B cell (primary cell): ENCODE results near the gene CCL25.

Experiments
- CTCF ChIP-seq: fragments of 200-600 bp; IDR thresholded peaks from one replicate; pipeline ENCODE4 v1.8.0; 2022; ENCODE audit warnings: antibody characterized with exemption, mild to moderate bottlenecking
- EZH2 ChIP-seq: IDR thresholded peaks from 2 replicates; pipeline ENCODE4 v1.6.1; 2012; ENCODE audit warnings: borderline replicate concordance, low read depth, mild to moderate bottlenecking, moderate library complexity, low read length; ENCODE audit not compliant: insufficient read depth, poor library complexity, severe bottlenecking

DNA sequence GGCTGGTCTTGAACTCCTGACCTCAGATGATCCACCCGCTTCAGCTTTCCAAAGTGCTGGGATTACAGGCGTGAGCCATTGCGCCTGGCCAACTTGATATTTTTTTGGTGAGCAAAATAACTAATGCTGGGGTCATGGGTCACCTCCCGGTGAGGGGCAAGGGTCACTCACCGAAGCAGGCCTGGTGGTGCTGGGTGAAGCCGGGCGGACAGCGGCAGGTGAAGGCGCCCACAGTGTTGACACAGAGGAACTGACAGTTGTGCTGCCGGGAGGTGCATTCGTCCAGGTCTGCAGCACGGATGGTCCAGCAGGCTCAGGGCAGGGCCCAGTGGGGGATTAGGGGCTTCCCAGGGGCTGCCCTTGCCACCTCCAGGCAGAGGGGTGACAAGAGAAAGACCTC lies 28.3 kb downstream of the CCL25 start:
- TF ChIP-seq EZH2 (no peak), CTCF (no peak)
